A673 (cell line): Measurements from ENCODE around the gene EID3. TPM values are rescaled to one million over a fixed set of nuclear protein-coding genes. Genes with fewer than 3 reads are reported as not detected.

Experiments used
- BruUV-seq: library from RNA; stranded (reverse); fragments of 400-500 nt; replicated peaks from 2 replicates; lab custom pipeline; 2021; lab: Mats Ljungman, UMichigan
- CTCF ChIA-PET: fragments of 300-600 bp; sonication (Branson Sonifier 250); formaldehyde crosslinking; loops from one replicate; lab custom pipeline; 2022; ENCODE audit warnings: antibody characterized with exemption; lab: Charles Lee
- POLR2A ChIA-PET: fragments of 300-600 bp; sonication (Branson Sonifier 250); formaldehyde crosslinking; loops from one replicate; lab custom pipeline; 2022; ENCODE audit warnings: antibody characterized with exemption; ENCODE audit not compliant: low non-redundant PET; lab: Charles Lee
- DNase-seq: peaks from one replicate; pipeline ENCODE4 v3.0.0-alpha.2; 2015; ENCODE audit warnings: low spot score
- H3K27ac ChIP-seq: fragments of 200-600 bp; sonication (generic); 2 replicates; pipeline ENCODE4 v1.5.1; 2016; ENCODE audit warnings: mixed run types, low read depth, mild to moderate bottlenecking, mixed read lengths, antibody characterized with exemption, low read length; ENCODE audit not compliant: poor library complexity, severe bottlenecking
- H3K27me3 ChIP-seq: fragments of 200-600 bp; sonication (generic); replicated peaks from 2 replicates; pipeline ENCODE4 v1.6.1; 2017; ENCODE audit warnings: mixed run types, low read depth, mild to moderate bottlenecking, mixed read lengths, antibody characterized with exemption, low read length; ENCODE audit not compliant: insufficient read depth, poor library complexity
- H3K36me3 ChIP-seq: fragments of 200-600 bp; sonication (generic); 2 replicates; pipeline ENCODE4 v1.6.1; 2016; ENCODE audit warnings: mixed run types, mild to moderate bottlenecking, mixed read lengths, antibody characterized with exemption, low read length; ENCODE audit not compliant: insufficient read depth, poor library complexity, severe bottlenecking
- H3K4me1 ChIP-seq: fragments of 200-600 bp; sonication (generic); 2 replicates; pipeline ENCODE4 v1.6.1; 2017; ENCODE audit warnings: mixed run types, mild to moderate bottlenecking, mixed read lengths, antibody characterized with exemption, low read length; ENCODE audit not compliant: insufficient read depth, poor library complexity, severe bottlenecking
- H3K4me3 ChIP-seq: fragments of 200-600 bp; sonication (generic); 2 replicates; pipeline ENCODE4 v1.5.1; 2016; ENCODE audit warnings: low read depth, mixed run types, mild to moderate bottlenecking, mixed read lengths, low read length; ENCODE audit not compliant: poor library complexity, severe bottlenecking
- H3K9me3 ChIP-seq: fragments of 200-600 bp; sonication (generic); 2 replicates; pipeline ENCODE4 v1.6.1; 2016; ENCODE audit warnings: mixed run types, low read depth, mild to moderate bottlenecking, mixed read lengths, antibody characterized with exemption, low read length; ENCODE audit not compliant: poor library complexity, severe bottlenecking
- CTCF ChIP-seq: fragments of 300-800, 200-600 bp; sonication (generic); conservative IDR thresholded peaks from 2 replicates; pipeline ENCODE4 v1.5.1; 2017; ENCODE audit warnings: low read depth, mild to moderate bottlenecking, antibody characterized with exemption, low read length, moderate library complexity, mixed read lengths
- EZH2 ChIP-seq: fragments of 200-600 bp; sonication (generic); IDR thresholded peaks from 2 replicates; pipeline ENCODE4 v1.6.1; 2017; ENCODE audit warnings: borderline replicate concordance, low read depth, mild to moderate bottlenecking, mixed read lengths, antibody characterized with exemption, low read length; ENCODE audit not compliant: poor library complexity, severe bottlenecking
- intact Hi-C: fragments of 100-400 bp; cut with micrococcal nuclease; formaldehyde crosslinking; loops from one replicate; pipeline ENCODE4 v1.10.0; 2022; ENCODE audit not compliant: unreplicated experiment
- total RNA-seq: library from RNA; stranded (reverse); gene quantifications from 2 replicates; pipeline ENCODE4 v1.2.3, GENCODE V29; 2021

Gene EID3
- total RNA-seq, 1 experiment from 2014 or later = 5.4 TPM

DNA sequence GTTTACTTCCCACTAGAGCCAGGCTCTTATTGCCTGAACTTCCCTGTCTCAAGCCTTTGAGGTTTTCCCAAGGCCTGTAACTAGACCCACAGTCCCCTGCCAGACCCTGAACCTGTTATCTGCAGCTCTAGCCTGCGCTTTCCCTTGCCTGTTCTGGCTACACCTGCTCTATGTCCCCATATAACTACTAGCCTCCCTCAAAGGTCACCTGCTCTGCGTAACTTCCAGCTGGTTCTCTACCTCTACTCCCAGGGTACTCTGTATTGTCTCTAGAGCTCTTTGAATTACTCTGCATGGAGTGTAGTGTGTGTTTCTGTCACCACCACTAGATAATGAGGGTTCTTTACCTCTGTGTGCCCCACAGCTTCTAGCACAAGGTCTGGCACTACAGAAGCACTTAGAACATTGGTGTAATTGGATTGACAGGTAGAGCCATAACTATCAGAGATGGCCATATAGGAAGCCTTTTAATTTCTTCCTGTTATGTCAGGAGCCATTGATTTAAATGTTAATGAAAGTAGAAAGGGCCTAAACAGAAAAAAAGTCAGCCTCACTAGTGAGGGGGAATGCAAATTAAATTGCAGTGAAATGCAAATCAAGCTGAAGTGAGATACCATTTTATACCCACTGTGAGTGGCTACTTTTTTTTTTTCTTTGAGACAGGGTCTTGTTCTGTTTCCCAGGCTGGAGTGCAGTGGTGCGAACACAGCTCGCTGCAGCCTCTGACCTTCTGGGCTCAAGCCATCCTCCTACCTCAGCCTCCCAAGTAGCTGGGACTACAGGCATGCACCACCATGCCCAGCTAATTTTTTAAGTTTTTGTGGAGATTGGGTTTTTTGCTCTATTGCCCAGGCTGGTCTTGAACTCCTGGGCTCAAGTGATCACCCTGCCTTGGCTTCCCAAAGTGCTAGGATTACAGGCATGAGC is 47.8 kb downstream of the EID3 start:
- Histone ChIP-seq H3K27ac (no peak overlapping the region), H3K36me3 (peaks cover 56% of the 10 kb centered on the region), H3K4me1 (no peaks in the 10 kb centered on the region), H3K9me3 (no peaks in the 10 kb centered on the region), H3K27me3 (no peaks in the 10 kb centered on the region), H3K4me3 (no peak overlapping the region)
- DNase-seq = no peak
- TF ChIP-seq EZH2 (no peak), CTCF (no peak)
- ChIA-PET POLR2A (no interaction called here), CTCF (no interaction called here)
- intact Hi-C loops = no loop called here
- no TSS peak for BruUV-seq

- BruUV-seq = no TSS peak
- Histone ChIP-seq H3K27ac (no peak overlapping the region), H3K4me3 (no peak overlapping the region), H3K36me3 (peaks cover 49% of the 10 kb centered on the region), H3K9me3 (no peaks in the 10 kb centered on the region), H3K27me3 (no peaks in the 10 kb centered on the region), H3K4me1 (no peaks in the 10 kb centered on the region)
- no peak for DNase-seq
- intact Hi-C loops = no loop called here
- ChIA-PET POLR2A (no interaction called here), CTCF (no interaction called here)
- no peak for TF ChIP-seq EZH2
- no peak for TF ChIP-seq CTCF
These were observed 48.7 kb downstream of the EID3 start for GRCh38 chr12:104352106-104352713.

- no peak overlapping the region for H3K27ac ChIP-seq
- no peak overlapping the region for H3K4me3 ChIP-seq
- BruUV-seq = no TSS peak
- intact Hi-C loops = no loop called here
- no peak for DNase-seq
- TF ChIP-seq CTCF = no peak
- no peak for TF ChIP-seq EZH2
- H3K4me1 ChIP-seq = no peaks in the 10 kb centered on the region
- CTCF ChIA-PET = no interaction called here
- POLR2A ChIA-PET = no interaction called here
- H3K9me3 ChIP-seq = no peaks in the 10 kb centered on the region
- H3K27me3 ChIP-seq = no peaks in the 10 kb centered on the region
- peaks cover 40% of the 10 kb centered on the region for H3K36me3 ChIP-seq
These were observed 49.8 kb downstream of the EID3 start for GRCh38 chr12:104353012-104353981.
